ENCODE data around the gene SLC35E4.
A peak's percentile ranks its signal among the peaks of the same experiment; 100 is the strongest.

SLC35E4 gene

DNA sequence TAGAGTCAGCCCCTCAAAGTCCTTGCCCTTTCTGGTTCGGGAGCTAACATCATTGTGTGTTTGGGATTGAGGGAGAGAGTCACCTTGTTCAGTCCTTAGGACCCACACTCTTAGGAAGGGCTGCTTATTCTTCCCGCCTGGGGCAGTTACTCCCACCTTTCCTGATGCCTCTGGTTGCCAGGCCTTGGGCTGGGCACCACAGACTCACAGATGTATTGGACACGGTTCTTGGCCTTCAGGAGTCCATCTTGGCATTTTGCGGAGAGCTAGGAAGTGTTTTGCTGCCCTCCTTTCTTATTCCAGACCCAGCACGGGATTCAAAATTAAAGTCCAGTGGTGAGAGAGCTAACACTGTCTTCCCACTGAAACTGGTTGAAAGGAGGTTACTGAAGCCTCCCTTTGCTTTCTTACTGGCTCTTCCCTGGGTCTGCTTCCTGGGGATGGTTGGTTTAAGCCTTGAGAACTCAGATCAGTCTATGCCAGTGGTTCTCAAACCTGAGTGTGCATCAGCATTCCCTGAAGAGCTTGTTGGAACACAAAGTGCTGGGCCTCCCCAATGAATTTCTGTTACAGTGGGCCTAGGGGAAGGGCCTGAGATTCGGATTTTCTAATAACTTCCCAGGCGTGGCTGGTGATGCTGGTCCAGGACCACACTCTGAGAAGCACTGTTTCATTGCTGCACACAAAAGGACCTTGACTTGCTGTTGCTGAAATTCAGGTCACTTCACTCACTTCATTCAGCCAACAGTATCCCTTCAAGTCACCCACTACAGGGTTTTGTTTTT, 60.5 kb downstream of the SLC35E4 start:
- no peaks in the 10 kb centered on the region for H3K36me3 Mint-ChIP-seq
- H3K9me3 Mint-ChIP-seq: no peaks in the 10 kb centered on the region
- no peak overlapping the region for H3K27ac Mint-ChIP-seq
- peaks cover 13% of the 10 kb centered on the region for H3K4me1 Mint-ChIP-seq
- H3K27me3 Mint-ChIP-seq: peaks cover 46% of the 10 kb centered on the region
- peak overlapping the region; percentile 49 for H3K4me3 Mint-ChIP-seq
- CTCF ChIA-PET: interaction anchor here (1.2 kb wide), 1 partner anchor 47 kb away, joined by 3 read pairs; no protein-coding TSS in a partner anchor
- DNase-seq: no peak

All from activated naive CD4-positive, alpha-beta T cell treated with anti-CD3 and anti-CD28 coated beads, Interleukin-2, amount 10 ng/mL, durations not matched to agents 7 days and 5 days (primary cell).